Measurements from ENCODE around the gene MAP3K6.
A peak's percentile ranks its signal among the peaks of the same experiment; 100 is the strongest.
"Not testable (repeated sequence)": the region's sequence is repeated elsewhere in the genome, so short reads cannot be mapped to it uniquely, and the experiment has no call there.

MAP3K6 gene, protein sequence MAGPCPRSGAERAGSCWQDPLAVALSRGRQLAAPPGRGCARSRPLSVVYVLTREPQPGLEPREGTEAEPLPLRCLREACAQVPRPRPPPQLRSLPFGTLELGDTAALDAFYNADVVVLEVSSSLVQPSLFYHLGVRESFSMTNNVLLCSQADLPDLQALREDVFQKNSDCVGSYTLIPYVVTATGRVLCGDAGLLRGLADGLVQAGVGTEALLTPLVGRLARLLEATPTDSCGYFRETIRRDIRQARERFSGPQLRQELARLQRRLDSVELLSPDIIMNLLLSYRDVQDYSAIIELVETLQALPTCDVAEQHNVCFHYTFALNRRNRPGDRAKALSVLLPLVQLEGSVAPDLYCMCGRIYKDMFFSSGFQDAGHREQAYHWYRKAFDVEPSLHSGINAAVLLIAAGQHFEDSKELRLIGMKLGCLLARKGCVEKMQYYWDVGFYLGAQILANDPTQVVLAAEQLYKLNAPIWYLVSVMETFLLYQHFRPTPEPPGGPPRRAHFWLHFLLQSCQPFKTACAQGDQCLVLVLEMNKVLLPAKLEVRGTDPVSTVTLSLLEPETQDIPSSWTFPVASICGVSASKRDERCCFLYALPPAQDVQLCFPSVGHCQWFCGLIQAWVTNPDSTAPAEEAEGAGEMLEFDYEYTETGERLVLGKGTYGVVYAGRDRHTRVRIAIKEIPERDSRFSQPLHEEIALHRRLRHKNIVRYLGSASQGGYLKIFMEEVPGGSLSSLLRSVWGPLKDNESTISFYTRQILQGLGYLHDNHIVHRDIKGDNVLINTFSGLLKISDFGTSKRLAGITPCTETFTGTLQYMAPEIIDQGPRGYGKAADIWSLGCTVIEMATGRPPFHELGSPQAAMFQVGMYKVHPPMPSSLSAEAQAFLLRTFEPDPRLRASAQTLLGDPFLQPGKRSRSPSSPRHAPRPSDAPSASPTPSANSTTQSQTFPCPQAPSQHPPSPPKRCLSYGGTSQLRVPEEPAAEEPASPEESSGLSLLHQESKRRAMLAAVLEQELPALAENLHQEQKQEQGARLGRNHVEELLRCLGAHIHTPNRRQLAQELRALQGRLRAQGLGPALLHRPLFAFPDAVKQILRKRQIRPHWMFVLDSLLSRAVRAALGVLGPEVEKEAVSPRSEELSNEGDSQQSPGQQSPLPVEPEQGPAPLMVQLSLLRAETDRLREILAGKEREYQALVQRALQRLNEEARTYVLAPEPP (N-terminal part only)

GRCh38 chr1:27366411-27367159, at the start of gene MAP3K6:
TSS of gene MAP3K6 (minus strand) at chr1:27366961. CDS start at chr1:27366597, 364 bp downstream.
- peak in 1 of 3 donors; percentile 65 for DNase-seq (ENCODE audit: low read depth in 3 of 3)

DNA sequence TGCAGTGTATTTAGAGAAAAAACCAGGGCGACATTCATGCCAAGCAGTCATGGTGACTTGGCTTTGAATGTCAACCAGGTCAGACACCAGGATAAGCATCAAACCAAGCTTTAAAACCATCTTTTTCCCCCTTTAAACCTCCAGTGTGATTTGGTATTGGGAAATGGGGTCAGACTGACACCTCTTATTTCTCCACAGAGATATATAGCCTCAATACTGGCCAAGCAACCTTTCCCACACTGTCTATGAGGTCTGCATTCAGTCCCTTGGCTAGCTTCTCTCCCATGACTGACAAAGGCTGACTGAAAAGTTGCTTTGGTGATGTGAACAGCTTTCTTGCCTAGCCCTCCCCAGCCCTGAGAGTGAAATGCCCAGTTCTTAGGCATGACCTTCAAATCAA, 47.3 kb upstream of the MAP3K6 start:
- no peak for DNase-seq (ENCODE audit: low read depth in 3 of 3)

DNA sequence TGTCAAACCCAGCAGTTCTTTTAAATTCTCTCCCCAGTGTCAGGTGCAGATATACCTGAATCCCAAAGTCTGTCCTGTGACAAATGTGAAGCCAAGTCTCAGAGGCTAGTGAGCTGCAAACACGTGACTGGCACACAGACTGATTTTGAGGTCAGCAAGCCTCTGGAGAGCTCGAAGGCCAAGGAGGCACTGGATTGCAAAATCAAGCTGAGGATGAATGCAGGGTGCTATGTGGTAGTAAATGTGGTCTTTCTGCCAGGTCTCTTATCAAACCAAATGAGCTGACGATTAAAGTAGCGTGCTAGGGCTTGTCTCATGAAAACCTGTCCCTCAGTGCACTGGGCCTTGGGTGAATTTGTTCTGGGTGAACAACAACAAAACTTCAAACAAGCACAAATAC, 46.2 kb upstream of the MAP3K6 start:
- DNase-seq (ENCODE audit: low read depth in 3 of 3): no peak

GRCh38 chr1:27412502-27412901, 45.7 kb upstream of the MAP3K6 start:
- DNase-seq (ENCODE audit: low read depth in 3 of 3): no peak

GRCh38 chr1:27410709-27411108, 43.9 kb upstream of the MAP3K6 start:
- DNase-seq (ENCODE audit: low read depth in 3 of 3): no peak

DNA sequence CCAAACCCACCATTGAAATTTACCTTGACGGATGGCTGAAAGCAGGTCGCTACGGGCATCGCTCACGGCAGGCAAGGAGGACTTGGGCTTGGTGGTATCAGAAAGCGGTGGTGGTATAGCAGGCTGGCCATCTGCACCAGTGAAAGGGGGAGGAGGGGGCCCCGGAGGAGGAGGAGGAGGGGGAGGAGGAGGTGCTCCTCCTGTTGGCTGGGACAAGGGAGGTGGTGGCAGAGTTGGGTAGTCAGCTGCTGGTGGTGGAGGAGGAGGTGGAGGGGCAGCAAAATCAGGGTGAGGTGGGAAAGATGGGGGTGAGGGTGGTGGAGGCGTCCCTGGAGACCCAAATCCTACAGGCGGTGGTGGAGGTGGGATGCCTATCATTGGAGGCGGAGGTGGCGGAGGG, 42.9 kb upstream of the MAP3K6 start:
- no peak for DNase-seq (ENCODE audit: low read depth in 3 of 3)

DNA sequence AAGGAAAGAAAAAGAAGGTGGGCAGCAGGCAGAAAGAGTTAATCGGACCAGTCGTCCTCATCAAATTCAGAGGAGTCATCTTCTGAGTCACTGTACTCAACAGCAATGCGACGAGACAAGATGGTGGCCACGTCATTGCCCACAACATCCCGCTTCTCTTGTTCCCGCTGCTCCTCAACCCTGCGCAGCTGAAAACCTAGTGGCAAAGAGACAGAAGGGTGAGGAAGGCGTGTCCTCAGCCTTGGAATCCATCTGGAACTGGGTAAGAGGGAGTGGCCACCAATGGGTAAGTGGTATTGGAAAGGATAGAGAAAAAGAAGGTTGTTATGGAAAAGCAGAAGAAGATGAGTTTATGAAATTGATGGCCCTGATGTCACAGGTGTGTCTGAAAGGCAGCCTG, 41.4 kb upstream of the MAP3K6 start:
- DNase-seq (ENCODE audit: low read depth in 3 of 3): no peak

- DNase-seq (ENCODE audit: low read depth in 3 of 3): not testable (repeated sequence)
These were observed 40.0 kb upstream of the MAP3K6 start for GRCh38 chr1:27406791-27407190.

GRCh38 chr1:27406362-27406680, 39.6 kb upstream of the MAP3K6 start:
- DNase-seq (ENCODE audit: low read depth in 3 of 3): no peak

- DNase-seq (ENCODE audit: low read depth in 3 of 3): not testable (repeated sequence)
These were observed 39.0 kb upstream of the MAP3K6 start for GRCh38 chr1:27405598-27406361.

DNA sequence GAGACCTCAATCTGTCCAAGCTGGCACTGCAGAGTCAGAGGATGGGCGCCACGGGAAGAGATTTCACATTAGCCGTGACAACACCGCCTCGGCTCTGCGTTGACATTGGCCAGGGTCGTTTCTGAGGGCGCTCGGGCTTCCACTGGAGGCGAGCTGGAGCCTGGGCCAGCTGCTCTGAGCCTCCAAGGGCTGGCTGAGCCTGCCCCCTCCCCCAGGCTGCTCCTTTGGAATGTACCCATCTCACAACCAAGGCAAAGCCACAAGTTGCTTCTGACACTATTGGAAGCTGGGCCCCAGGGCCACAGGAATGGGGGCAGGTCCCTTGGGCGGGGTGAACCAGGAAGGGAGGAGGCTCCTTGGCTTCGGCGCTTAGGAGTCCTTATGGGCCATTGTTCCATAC, 38.3 kb upstream of the MAP3K6 start:
- DNase-seq (ENCODE audit: low read depth in 3 of 3): no peak

DNA sequence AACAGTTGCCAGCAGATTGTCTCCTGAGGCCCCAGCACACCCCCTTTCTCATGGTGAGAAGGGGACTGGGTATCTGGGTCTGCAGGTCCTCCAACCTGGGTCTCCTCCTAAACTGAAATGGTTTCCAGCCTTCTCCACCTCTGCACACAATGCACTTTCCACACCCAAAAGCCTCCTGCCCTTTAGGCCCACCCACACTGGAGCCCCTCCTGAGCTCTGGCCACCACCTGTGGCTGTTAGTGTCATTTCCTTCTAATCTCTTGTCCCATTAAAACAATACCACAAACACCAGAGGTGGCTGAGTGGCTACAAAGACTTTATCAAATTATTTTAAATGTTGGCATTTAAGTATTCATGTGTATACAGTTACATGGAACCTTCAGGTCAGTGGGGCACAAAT, 37.2 kb upstream of the MAP3K6 start:
- DNase-seq (ENCODE audit: low read depth in 3 of 3): no peak

DNA sequence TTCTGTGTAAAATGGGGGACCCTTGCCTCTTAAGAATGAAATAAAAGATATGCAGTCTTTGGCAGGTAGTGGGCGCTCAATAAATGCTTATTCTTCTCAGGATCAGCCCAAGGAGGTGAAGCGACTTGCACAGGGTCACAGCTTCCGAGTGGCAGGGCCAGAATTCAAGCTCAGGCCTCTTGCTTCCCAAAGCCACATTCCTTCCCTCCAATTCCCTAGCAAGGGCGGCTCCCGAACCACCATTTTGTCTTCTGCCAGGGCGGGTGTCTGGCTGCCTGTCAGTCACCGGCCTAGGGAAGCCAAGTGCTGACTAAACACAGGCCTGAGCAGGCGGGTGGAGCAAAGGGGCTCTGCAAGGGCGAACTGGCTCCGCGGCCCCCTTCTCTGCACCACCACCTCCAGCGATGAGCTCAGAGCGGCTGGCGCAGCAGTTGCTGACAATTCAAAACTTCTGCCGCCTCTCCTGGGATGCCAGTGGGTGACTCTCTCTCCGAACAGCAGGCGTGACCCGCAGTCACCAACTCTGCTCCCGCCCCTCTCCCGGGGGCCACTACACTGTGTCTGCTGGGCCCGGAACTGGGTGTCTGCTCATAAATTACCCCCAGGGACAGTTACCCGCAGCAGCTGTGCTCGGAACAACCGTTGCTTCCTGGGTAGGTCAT, 36.4 kb upstream of the MAP3K6 start:
- DNase-seq (ENCODE audit: low read depth in 3 of 3): no peak

DNA sequence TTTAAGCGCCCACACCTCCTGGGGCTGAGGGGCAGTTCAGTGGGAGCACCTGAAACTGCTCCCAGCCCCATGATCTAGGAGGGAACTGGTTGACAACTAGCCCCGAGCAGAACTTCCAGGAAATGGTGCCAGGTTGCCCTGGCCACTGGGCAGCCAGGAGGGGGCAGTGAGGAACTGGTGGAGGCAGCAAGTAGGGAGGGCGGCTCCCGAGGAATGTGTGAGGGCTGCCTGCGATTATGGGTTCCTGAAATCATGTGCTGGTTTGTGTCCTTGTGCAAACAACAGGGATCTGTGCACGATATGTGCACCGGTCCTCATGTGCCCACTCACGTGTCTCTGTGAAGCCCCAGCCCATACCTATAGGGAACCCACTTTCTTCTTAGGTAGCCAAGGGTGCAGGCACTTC, 35.6 kb upstream of the MAP3K6 start:
- DNase-seq (ENCODE audit: low read depth in 3 of 3): no peak

DNA sequence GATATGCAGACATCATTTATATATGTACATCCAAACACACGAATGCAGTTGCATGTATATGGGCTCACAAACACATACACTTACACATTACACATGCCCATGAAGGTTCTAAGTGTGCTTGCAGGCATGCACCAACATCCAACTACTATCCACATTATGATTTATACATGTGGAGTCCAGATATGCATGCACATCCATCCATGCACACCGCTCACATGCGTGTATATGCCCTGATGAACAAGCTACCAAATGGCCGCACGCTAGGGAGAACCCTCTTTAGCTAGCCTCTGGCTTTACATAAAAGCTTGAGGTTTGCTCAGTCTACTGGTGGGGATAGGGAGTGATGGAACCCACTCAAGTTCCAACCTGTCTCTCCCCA, 34.2 kb upstream of the MAP3K6 start:
- DNase-seq (ENCODE audit: low read depth in 3 of 3): no peak

DNA sequence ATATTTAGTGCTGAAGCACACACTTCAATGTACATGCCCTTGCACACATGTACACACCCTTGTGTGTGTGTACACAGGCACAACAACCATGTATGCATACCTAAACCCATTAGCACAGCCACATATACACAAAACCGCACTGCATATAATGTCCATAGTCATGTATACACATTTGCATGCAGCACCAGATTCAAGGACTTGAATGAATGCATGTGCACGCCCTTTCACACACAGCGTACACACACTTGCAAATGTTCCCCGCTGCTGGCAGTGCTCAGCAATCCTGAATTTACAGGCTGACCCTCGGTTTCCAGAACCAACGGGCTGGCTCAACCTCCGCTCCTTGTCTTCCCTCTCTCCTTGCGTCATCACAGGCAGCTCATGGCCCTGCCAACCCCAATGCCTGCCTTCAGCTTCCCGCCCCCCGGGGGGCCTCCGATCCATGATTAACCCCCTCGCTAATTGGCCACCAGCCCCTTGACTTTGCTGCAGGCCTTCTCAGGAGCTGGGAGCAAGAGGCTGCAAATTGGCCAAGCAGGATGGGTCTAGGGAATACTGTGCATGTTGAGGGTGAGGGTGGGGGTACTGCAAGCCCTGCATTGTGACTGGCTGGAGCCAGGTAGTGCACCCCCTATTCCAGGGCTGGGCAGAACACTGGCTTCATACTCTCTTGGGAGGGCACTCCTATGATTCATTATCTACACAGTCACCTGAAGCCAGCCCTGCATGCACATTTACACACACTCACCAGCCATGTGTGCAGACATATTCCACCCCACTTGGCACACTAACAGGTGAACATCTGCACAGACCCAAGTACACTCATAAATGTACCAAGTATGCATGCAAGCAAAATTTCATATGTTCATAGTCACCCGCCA, 33.6 kb upstream of the MAP3K6 start:
- no peak for DNase-seq (ENCODE audit: low read depth in 3 of 3)

- no peak for DNase-seq (ENCODE audit: low read depth in 3 of 3)
These were observed 32.7 kb upstream of the MAP3K6 start for GRCh38 chr1:27399251-27400025.

GRCh38 chr1:27398405-27399149, 31.8 kb upstream of the MAP3K6 start:
- DNase-seq (ENCODE audit: low read depth in 3 of 3): no peak
